ENCODE data around the gene LARP4.
"Not testable (repeated sequence)": the region's sequence is repeated elsewhere in the genome, so short reads cannot be mapped to it uniquely, and the experiment has no call there.

The LARP4 gene

GRCh38 chr12:50362671-50363070, 38.0 kb upstream of the LARP4 start:
- Histone ChIP-seq H3K4me3 (ENCODE audit: insufficient read depth, low read length, poor library complexity, severe bottlenecking) (no peak overlapping the region), H3K9me3 (ENCODE audit: insufficient read depth, low read length) (no peaks in the 10 kb centered on the region), H3K27ac (ENCODE audit: low read depth, low read length) (no peak overlapping the region), H2AFZ (ENCODE audit: low read depth, low read length, severe bottlenecking) (no peak overlapping the region), H3K27me3 (ENCODE audit: low read length) (no peaks in the 10 kb centered on the region), H3K9me2 (replicated peaks; ENCODE audit: insufficient read depth, low read length) (no peaks in the 10 kb centered on the region), H4K20me1 (ENCODE audit: low read depth, low read length) (no peaks in the 10 kb centered on the region), H3F3A (ENCODE audit: insufficient read depth) (no peaks in the 10 kb centered on the region), H3K79me2 (ENCODE audit: insufficient read depth, low read length) (no peaks in the 10 kb centered on the region), H3K9ac (ENCODE audit: low read length) (no peak overlapping the region), H3K4me2 (ENCODE audit: low read depth, low read length, poor library complexity, severe bottlenecking) (no peak overlapping the region), H3K36me3 (ENCODE audit: low read length) (no peaks in the 10 kb centered on the region)
- TF ChIP-seq, protein P1, sequence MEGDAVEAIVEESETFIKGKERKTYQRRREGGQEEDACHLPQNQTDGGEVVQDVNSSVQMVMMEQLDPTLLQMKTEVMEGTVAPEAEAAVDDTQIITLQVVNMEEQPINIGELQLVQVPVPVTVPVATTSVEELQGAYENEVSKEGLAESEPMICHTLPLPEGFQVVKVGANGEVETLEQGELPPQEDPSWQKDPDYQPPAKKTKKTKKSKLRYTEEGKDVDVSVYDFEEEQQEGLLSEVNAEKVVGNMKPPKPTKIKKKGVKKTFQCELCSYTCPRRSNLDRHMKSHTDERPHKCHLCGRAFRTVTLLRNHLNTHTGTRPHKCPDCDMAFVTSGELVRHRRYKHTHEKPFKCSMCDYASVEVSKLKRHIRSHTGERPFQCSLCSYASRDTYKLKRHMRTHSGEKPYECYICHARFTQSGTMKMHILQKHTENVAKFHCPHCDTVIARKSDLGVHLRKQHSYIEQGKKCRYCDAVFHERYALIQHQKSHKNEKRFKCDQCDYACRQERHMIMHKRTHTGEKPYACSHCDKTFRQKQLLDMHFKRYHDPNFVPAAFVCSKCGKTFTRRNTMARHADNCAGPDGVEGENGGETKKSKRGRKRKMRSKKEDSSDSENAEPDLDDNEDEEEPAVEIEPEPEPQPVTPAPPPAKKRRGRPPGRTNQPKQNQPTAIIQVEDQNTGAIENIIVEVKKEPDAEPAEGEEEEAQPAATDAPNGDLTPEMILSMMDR (IDR thresholded peaks at IDR 0.05; ENCODE audit: insufficient read depth, low read length, poor library complexity, severe bottlenecking): no peak
- TF ChIP-seq EZH2phosphoT487 (conservative IDR thresholded peaks at IDR 0.05; ENCODE audit: low read length): no peak

- Histone ChIP-seq H3F3A (ENCODE audit: insufficient read depth) (no peaks in the 10 kb centered on the region), H4K20me1 (ENCODE audit: low read depth, low read length) (no peaks in the 10 kb centered on the region), H2AFZ (ENCODE audit: low read depth, low read length, severe bottlenecking) (no peak overlapping the region), H3K27ac (ENCODE audit: low read depth, low read length) (no peak overlapping the region), H3K36me3 (ENCODE audit: low read length) (no peaks in the 10 kb centered on the region), H3K79me2 (ENCODE audit: insufficient read depth, low read length) (no peaks in the 10 kb centered on the region), H3K9me3 (ENCODE audit: insufficient read depth, low read length) (no peaks in the 10 kb centered on the region), H3K9ac (ENCODE audit: low read length) (no peak overlapping the region), H3K4me3 (ENCODE audit: insufficient read depth, low read length, poor library complexity, severe bottlenecking) (no peak overlapping the region), H3K4me2 (ENCODE audit: low read depth, low read length, poor library complexity, severe bottlenecking) (no peak overlapping the region), H3K9me2 (replicated peaks; ENCODE audit: insufficient read depth, low read length) (no peaks in the 10 kb centered on the region), H3K27me3 (ENCODE audit: low read length) (no peaks in the 10 kb centered on the region)
- no peak for TF ChIP-seq EZH2phosphoT487 (conservative IDR thresholded peaks at IDR 0.05; ENCODE audit: low read length)
- TF ChIP-seq, protein P1 (IDR thresholded peaks at IDR 0.05; ENCODE audit: insufficient read depth, low read length, poor library complexity, severe bottlenecking): no peak
Observed at GRCh38 chr12:50363141-50363540, 37.5 kb upstream of the LARP4 start.

DNA sequence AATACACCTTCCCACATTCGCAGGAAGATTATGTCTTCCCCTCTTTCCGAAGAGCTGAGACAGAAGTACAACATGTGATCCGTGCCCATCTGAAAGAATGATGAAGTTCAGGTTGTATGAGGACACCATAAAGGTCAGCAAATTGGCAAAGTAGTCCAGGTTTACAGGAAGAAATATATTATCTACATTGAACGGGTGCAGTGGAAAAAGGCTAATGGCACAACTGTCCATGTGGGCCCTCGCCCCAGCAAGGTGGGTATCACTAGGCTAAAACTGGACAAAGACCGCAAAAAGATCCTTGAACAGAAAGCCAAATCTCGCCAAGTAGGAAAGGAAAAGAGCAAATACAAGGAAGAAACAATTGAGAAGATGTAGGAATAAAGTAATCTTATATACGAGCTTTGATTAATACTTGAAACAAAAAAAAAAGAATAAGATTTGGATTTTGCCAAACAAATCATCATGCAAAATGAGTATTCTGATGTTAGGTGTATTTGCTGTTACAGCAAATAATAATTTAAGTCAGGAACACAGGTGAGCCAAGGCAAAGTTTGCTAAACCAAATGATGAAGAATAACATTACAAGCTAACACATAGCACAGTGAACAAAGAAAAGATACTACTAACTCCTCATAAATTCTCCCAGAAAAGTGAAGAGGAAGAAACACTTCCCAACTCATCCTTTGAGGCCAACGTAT, 34.8 kb upstream of the LARP4 start:
- TF ChIP-seq, protein P1 (IDR thresholded peaks at IDR 0.05; ENCODE audit: insufficient read depth, low read length, poor library complexity, severe bottlenecking): no peak
- no peak for TF ChIP-seq EZH2phosphoT487 (conservative IDR thresholded peaks at IDR 0.05; ENCODE audit: low read length)
- no peaks in the 10 kb centered on the region for H3F3A ChIP-seq (ENCODE audit: insufficient read depth)
- H4K20me1 ChIP-seq (ENCODE audit: low read depth, low read length): no peaks in the 10 kb centered on the region
- H3K79me2 ChIP-seq (ENCODE audit: insufficient read depth, low read length): no peaks in the 10 kb centered on the region
- H3K9ac ChIP-seq (ENCODE audit: low read length): no peak overlapping the region
- no peaks in the 10 kb centered on the region for H3K36me3 ChIP-seq (ENCODE audit: low read length)
- no peaks in the 10 kb centered on the region for H3K9me2 ChIP-seq (replicated peaks; ENCODE audit: insufficient read depth, low read length)
- H3K9me3 ChIP-seq (ENCODE audit: insufficient read depth, low read length): no peaks in the 10 kb centered on the region
- no peak overlapping the region for H2AFZ ChIP-seq (ENCODE audit: low read depth, low read length, severe bottlenecking)
- no peak overlapping the region for H3K4me2 ChIP-seq (ENCODE audit: low read depth, low read length, poor library complexity, severe bottlenecking)
- no peak overlapping the region for H3K27ac ChIP-seq (ENCODE audit: low read depth, low read length)
- H3K4me3 ChIP-seq (ENCODE audit: insufficient read depth, low read length, poor library complexity, severe bottlenecking): no peak overlapping the region
- no peaks in the 10 kb centered on the region for H3K27me3 ChIP-seq (ENCODE audit: low read length)

DNA sequence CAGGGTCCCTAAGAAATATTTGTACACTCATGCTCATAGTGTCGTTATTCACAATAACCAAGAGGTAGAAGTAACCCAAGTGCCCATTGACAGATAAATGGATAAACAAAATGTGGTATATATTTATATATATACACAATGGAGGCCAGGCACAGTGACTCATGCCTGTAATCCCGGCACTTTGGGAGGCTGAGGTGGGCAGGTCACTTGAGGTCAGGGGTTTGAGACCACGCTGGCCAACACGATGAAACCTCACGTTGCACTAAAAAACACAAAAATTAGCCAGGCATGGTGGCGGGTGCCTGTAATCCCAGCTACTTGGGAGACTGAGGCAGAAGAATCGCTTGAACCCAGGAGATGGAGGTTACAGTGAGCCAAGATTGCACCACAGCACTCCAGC, 30.0 kb upstream of the LARP4 start:
- H3K9ac ChIP-seq (ENCODE audit: low read length); H3K36me3 ChIP-seq (ENCODE audit: low read length); H3F3A ChIP-seq (ENCODE audit: insufficient read depth); H3K4me3 ChIP-seq (ENCODE audit: insufficient read depth, low read length, poor library complexity, severe bottlenecking); H3K9me2 ChIP-seq (replicated peaks; ENCODE audit: insufficient read depth, low read length); H3K79me2 ChIP-seq (ENCODE audit: insufficient read depth, low read length); H4K20me1 ChIP-seq (ENCODE audit: low read depth, low read length); H3K27ac ChIP-seq (ENCODE audit: low read depth, low read length); H3K4me2 ChIP-seq (ENCODE audit: low read depth, low read length, poor library complexity, severe bottlenecking); H3K27me3 ChIP-seq (ENCODE audit: low read length); H3K9me3 ChIP-seq (ENCODE audit: insufficient read depth, low read length); H2AFZ ChIP-seq (ENCODE audit: low read depth, low read length, severe bottlenecking): not testable (repeated sequence)

Data from SU-DHL-6 (cell line).